K562 (cell line): ENCODE measurements around the gene HSPB8. TPM values are rescaled to one million over a fixed set of nuclear protein-coding genes. Genes with fewer than 3 reads are reported as not detected.

Source experiments
- ATAC-seq: fragments of 200-7000 bp; cut with Tn5 transposase; 3 replicates; pipeline ENCODE4 v1.9.1; 2020; ENCODE audit warnings: moderate library complexity
- BruUV-seq: library from RNA; stranded (reverse); fragments of 400-500 nt; replicated peaks from 2 replicates; lab custom pipeline; 2021; lab: Mats Ljungman, UMichigan
- CTCF ChIA-PET: fragments of 300-600 bp; formaldehyde crosslinking; extraction: SDS; loops from one replicate; lab custom pipeline; 2021; ENCODE audit warnings: low intra/inter-chr PET ratio; lab: Yijun Ruan, JAX
- POLR2A ChIA-PET: fragments of 300-600, 350-650 bp; sonication (Branson Sonifier 250); formaldehyde crosslinking; extraction: SDS; loops from one replicate; lab custom pipeline; 2021; ENCODE audit warnings: antibody characterized with exemption, inconsistent platforms; lab: Yijun Ruan, JAX
- DNase-seq, 4 experiments: peaks; one replicate each; pipeline versions ENCODE4 v3.0.0 to v3.0.0-alpha.2; 2011 to 2018; ENCODE audit warnings: low spot score in 3 of 4, mixed read lengths in 3 of 4; ENCODE audit errors: extremely low read depth in 1 of 4
- FAIRE-seq: peaks from 2 replicates; lab custom pipeline; 2011; peaks lifted over from hg19 to GRCh38; lab: Jason Lieb, UNC
- H2AFZ ChIP-seq: 2 replicates; pipeline ENCODE4 v1.6.0; 2011; ENCODE audit warnings: low read depth, low read length, control low read depth, inconsistent platforms
- H3K27ac ChIP-seq: fragments of 200-600 bp; 3 replicates; pipeline ENCODE4 v1.8.0; 2011; ENCODE audit warnings: low read depth, mild to moderate bottlenecking, control low read depth, inconsistent platforms, low read length, moderate library complexity, mixed read lengths; ENCODE audit errors: extremely low read depth
- H3K27me3 ChIP-seq, 2 experiments: fragments of 300-600 bp in 1 of 2; 2 replicates in 1 of 2; 3 replicates in 1 of 2; pipeline versions ENCODE4 v1.6.0 to v1.8.0; 2011; ENCODE audit warnings: inconsistent platforms in 2 of 2, low read length in 2 of 2, mild to moderate bottlenecking in 1 of 2, mixed read lengths in 1 of 2, moderate library complexity in 1 of 2; ENCODE audit not compliant: control insufficient read depth in 2 of 2, insufficient read depth in 2 of 2
- H3K36me3 ChIP-seq: fragments of 300-600 bp; 3 replicates; pipeline ENCODE4 v1.8.0; 2011; ENCODE audit warnings: mild to moderate bottlenecking, low read length, inconsistent platforms; ENCODE audit not compliant: control insufficient read depth, insufficient read depth
- H3K4me1 ChIP-seq, 2 experiments: fragments of 200-600 bp in 1 of 2; replicated peaks in 1 of 2; 2 replicates in 1 of 2; 3 replicates in 1 of 2; pipeline versions ENCODE4 v1.5.1 to v1.8.0; 2011; ENCODE audit warnings: inconsistent platforms in 2 of 2, low read length in 2 of 2, mild to moderate bottlenecking in 1 of 2, mixed read lengths in 1 of 2, moderate library complexity in 1 of 2; ENCODE audit not compliant: control insufficient read depth in 2 of 2, insufficient read depth in 2 of 2
- H3K4me2 ChIP-seq: 2 replicates; pipeline ENCODE4 v1.6.1; 2011; ENCODE audit warnings: low read length, control low read depth, inconsistent platforms, mixed read lengths; ENCODE audit not compliant: insufficient read depth
- H3K4me3 ChIP-seq: fragments of 200-600 bp; sonication (generic), shearing (Covaris generic); 2 replicates; pipeline ENCODE4 v1.5.1; 2016; ENCODE audit warnings: control low read depth, inconsistent platforms
- H3K79me2 ChIP-seq: fragments of 200-600 bp; 3 replicates; pipeline ENCODE4 v1.8.0; 2011; ENCODE audit warnings: low read length, inconsistent platforms; ENCODE audit not compliant: control insufficient read depth, insufficient read depth
- H3K9ac ChIP-seq, 2 experiments: 2 replicates each; pipeline versions ENCODE4 v1.6.0 to v1.6.1; 2011; ENCODE audit warnings: low read depth in 2 of 2, low read length in 2 of 2, control low read depth in 1 of 2, inconsistent platforms in 1 of 2, mild to moderate bottlenecking in 1 of 2, mixed read lengths in 1 of 2; ENCODE audit not compliant: insufficient read depth in 1 of 2
- H3K9me1 ChIP-seq: one replicate; pipeline ENCODE4 v1.6.0; 2011; ENCODE audit warnings: inconsistent platforms, mild to moderate bottlenecking, low read length, moderate library complexity; ENCODE audit not compliant: control insufficient read depth, insufficient read depth
- H3K9me3 ChIP-seq: replicated peaks from 2 replicates; pipeline ENCODE4 v1.5.1; 2011; ENCODE audit warnings: low read depth, low read length, inconsistent platforms; ENCODE audit not compliant: control insufficient read depth, insufficient read depth
- H4K20me1 ChIP-seq: replicated peaks from 2 replicates; pipeline ENCODE4 v1.6.1; 2011; ENCODE audit warnings: low read length, inconsistent platforms, mixed read lengths; ENCODE audit not compliant: control insufficient read depth, insufficient read depth
- AFF4 ChIP-seq: sonication (generic); formaldehyde crosslinking; IDR thresholded peaks from 2 replicates; pipeline ENCODE4 v1.8.0; 2023; ENCODE audit warnings: mild to moderate bottlenecking, missing genetic modification reagents
- HOXB6 ChIP-seq: fragments of 250-450 bp; sonication (Bioruptor Pico); IDR thresholded peaks from 2 replicates; pipeline ENCODE4 v1.5.1; 2022; ENCODE audit warnings: mild to moderate bottlenecking, borderline replicate concordance
- KLF16 ChIP-seq: IDR thresholded peaks from 2 replicates; pipeline ENCODE4 v1.6.1; 2016; ENCODE audit warnings: antibody characterized with exemption
- MTA2 ChIP-seq: fragments of 450-650 bp; IDR thresholded peaks from 2 replicates; pipeline ENCODE4 v1.6.1; 2016; ENCODE audit warnings: low read depth
- POLR2AphosphoS5 ChIP-seq: IDR thresholded peaks from 2 replicates; pipeline ENCODE4 v1.6.1; 2011; ENCODE audit warnings: mild to moderate bottlenecking, low read depth, low read length, moderate library complexity; ENCODE audit not compliant: control insufficient read depth, insufficient read depth
- RBM14 ChIP-seq: fragments of 200-400 bp; formaldehyde crosslinking; IDR thresholded peaks from 2 replicates; pipeline ENCODE4 v1.6.1; 2018; ENCODE audit warnings: low read depth, mild to moderate bottlenecking, low read length, moderate library complexity, borderline replicate concordance; ENCODE audit not compliant: insufficient read depth
- RBM17 ChIP-seq: fragments of 200-400 bp; formaldehyde crosslinking; IDR thresholded peaks from 2 replicates; pipeline ENCODE4 v1.6.1; 2017; ENCODE audit warnings: low read depth, mild to moderate bottlenecking, low read length, borderline replicate concordance
- SNRNP70 ChIP-seq: fragments of 200-400 bp; formaldehyde crosslinking; optimal IDR thresholded peaks from 2 replicates; pipeline ENCODE3; 2017; ENCODE audit warnings: low read depth, low read length
- SOX6 ChIP-seq: fragments of 450-650 bp; IDR thresholded peaks from 2 replicates; pipeline ENCODE4 v1.6.1; 2014; ENCODE audit warnings: mild to moderate bottlenecking
- TEAD4 ChIP-seq, 2 experiments: sonication (generic) in 1 of 2; formaldehyde crosslinking in 1 of 2; IDR thresholded peaks; 2 replicates each; pipeline versions ENCODE4 v1.6.1 to v1.8.0; 2012 to 2022; ENCODE audit warnings: borderline replicate concordance in 1 of 2, inconsistent platforms in 1 of 2, low read length in 1 of 2, mild to moderate bottlenecking in 1 of 2, missing genetic modification reagents in 1 of 2
- WGBS: fragments of 100-300 bp; shearing (Covaris generic); methylation state at CpG from one replicate; pipeline ENCODE4 v1.1.6; 2016; ENCODE audit warnings: low coverage, mixed read lengths; ENCODE audit not compliant: insufficient coverage; ENCODE audit errors: missing lambda C conversion rate; 5-methylcytosine and 5-hydroxymethylcytosine counted together
- in situ Hi-C: fragments of 300-500 bp; cut with MboI; formaldehyde crosslinking; loops from 4 replicates; pipeline ENCODE4 v1.15.0; 2018; ENCODE audit warnings: inconsistent platforms, mixed read lengths
- intact Hi-C: fragments of 100-400 bp; cut with micrococcal nuclease; formaldehyde crosslinking; loops from 2 replicates; pipeline ENCODE4 v1.14.2; 2022
- polyA plus RNA-seq, 8 experiments: library from polyadenylated mRNA; depleted of rRNA in 4 of 8; stranded (reverse) in 5 of 8; unstranded in 3 of 8; fragments of >200 nt; fragmentation: Nextera tagmentation in 2 of 8; fragmentation: Illumina TruSeq in 1 of 8; extraction: Ambion mirVana in 2 of 8; extraction: Trizol in 1 of 8; gene quantifications; 2 replicates each; pipeline versions ENCODE4 v1.2.1 to v1.2.3, GENCODE V29; 2011 to 2014; ENCODE audit warnings: inconsistent platforms in 1 of 8, missing spikeins in 1 of 8
- total RNA-seq, 7 experiments: library from RNA; depleted of rRNA in 6 of 7; stranded (reverse); fragments of >200 nt in 6 of 7; fragmentation: Illumina TruSeq in 2 of 7; extraction: Trizol in 2 of 7; gene quantifications; 2 replicates each; pipeline versions ENCODE4 v1.2.1 to v1.2.3, GENCODE V29; 2011 to 2021; ENCODE audit warnings: low replicate concordance in 1 of 7
- TF ChIP-seq, protein P1 (sequence below): IDR thresholded peaks from 2 replicates; pipeline ENCODE4 v1.6.1; 2014; ENCODE audit warnings: antibody characterized with exemption
- TF ChIP-seq, protein P2 (sequence below): sonication (generic); formaldehyde crosslinking; IDR thresholded peaks from 2 replicates; pipeline ENCODE4 v1.9.0; 2022; ENCODE audit warnings: mild to moderate bottlenecking, missing genetic modification reagents

Gene HSPB8
- total and polyA plus RNA-seq, 9 of the 15 experiments (the other 6 are each of a cell fraction or from before 2014, with no cell fraction given): 0.13 TPM; not detected in 8

DNA sequence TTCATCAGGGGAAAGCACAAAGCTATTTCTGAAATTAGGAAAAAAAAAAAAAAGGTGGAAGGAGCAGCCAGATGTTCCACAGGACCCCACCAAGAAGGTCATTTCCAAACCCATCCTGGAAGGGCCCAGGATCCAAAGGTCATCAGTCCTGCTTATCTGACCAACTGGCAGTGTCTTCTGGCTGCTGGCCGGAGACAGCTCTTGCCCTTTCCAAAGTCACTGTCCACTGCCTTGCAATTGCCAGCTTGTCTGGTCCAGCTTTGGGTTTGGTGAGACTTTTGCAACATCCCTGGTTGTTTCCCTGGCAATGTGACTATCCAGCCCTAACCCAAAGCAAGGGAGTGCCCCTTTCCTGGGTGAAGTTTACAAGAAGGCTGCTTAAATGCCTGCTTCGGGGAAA is 18.9 kb upstream of the HSPB8 start:
- Histone ChIP-seq H2AFZ (no peak overlapping the region), H3K79me2 (no peaks in the 10 kb centered on the region), H3K9me1 (no peaks in the 10 kb centered on the region), H3K27ac (no peak overlapping the region), H3K4me2 (no peak overlapping the region), H3K4me3 (no peak overlapping the region), H3K27me3 (peaks cover 0 to 2% of the 10 kb centered on the region in 2 experiments; a peak in 1 of 5 replicates), H3K9me3 (no peaks in the 10 kb centered on the region), H3K36me3 (no peaks in the 10 kb centered on the region), H3K9ac (no peak overlapping the region), H3K4me1 (peaks cover 0 to 12% of the 10 kb centered on the region in 2 experiments; a peak in 3 of 5 replicates), H4K20me1 (no peaks in the 10 kb centered on the region)
- intact Hi-C loops: no loop called here
- CTCF ChIA-PET: interaction anchor here (0.7 kb wide), 1 partner anchor 205 kb away, joined by 3 read pairs; no protein-coding TSS in a partner anchor
- FAIRE-seq (no peak), ATAC-seq (no peak), DNase-seq (no peak)
- POLR2A ChIA-PET: interaction anchor here (0.6 kb wide), 1 partner anchor 481 kb away, joined by 4 read pairs; no protein-coding TSS in a partner anchor
- WGBS: 5% methylated on average over 2 of the region's 2 CpGs
- BruUV-seq: no TSS peak
- TF ChIP-seq RBM14: no peak
- no peak for TF ChIP-seq POLR2AphosphoS5
- TF ChIP-seq SNRNP70: no peak
- TF ChIP-seq TEAD4 (IDR thresholded peaks at IDR 0.05; ENCODE audit: low read length): no peak
- no peak for TF ChIP-seq TEAD4 (CRISPR knock-in tag; IDR thresholded peaks at IDR 0.05; ENCODE audit: borderline replicate concordance)
- no peak for TF ChIP-seq AFF4 (CRISPR knock-in tag)
- no peak for TF ChIP-seq RBM17
- no peak for TF ChIP-seq HOXB6
- TF ChIP-seq, protein P1, sequence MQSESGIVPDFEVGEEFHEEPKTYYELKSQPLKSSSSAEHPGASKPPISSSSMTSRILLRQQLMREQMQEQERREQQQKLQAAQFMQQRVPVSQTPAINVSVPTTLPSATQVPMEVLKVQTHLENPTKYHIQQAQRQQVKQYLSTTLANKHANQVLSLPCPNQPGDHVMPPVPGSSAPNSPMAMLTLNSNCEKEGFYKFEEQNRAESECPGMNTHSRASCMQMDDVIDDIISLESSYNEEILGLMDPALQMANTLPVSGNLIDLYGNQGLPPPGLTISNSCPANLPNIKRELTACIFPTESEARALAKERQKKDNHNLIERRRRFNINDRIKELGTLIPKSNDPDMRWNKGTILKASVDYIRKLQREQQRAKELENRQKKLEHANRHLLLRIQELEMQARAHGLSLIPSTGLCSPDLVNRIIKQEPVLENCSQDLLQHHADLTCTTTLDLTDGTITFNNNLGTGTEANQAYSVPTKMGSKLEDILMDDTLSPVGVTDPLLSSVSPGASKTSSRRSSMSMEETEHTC: no peak
- no peak for TF ChIP-seq KLF16
- TF ChIP-seq, protein P2, sequence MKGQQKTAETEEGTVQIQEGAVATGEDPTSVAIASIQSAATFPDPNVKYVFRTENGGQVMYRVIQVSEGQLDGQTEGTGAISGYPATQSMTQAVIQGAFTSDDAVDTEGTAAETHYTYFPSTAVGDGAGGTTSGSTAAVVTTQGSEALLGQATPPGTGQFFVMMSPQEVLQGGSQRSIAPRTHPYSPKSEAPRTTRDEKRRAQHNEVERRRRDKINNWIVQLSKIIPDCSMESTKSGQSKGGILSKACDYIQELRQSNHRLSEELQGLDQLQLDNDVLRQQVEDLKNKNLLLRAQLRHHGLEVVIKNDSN (CRISPR knock-in tag): no peak
- no peak for TF ChIP-seq SOX6
- TF ChIP-seq MTA2: no peak
- in situ Hi-C loops: no loop called here
